ENCODE data around the gene BCL2. TPM values are rescaled to one million over a fixed set of nuclear protein-coding genes. Genes with fewer than 3 reads are reported as not detected.

The BCL2 gene
- total and polyA plus RNA-seq, 8 donors = 6.3 to 11.3 (median 10.8) TPM

GRCh38 chr18:63306249-63306648 is 13.3 kb downstream of the BCL2 start:
- no peaks in the 10 kb centered on the region for H3K27me3 ChIP-seq
- H3K9me3 ChIP-seq = no peaks in the 10 kb centered on the region
- TF ChIP-seq CTCF (IDR thresholded peaks at IDR 0.05) = no peak
- DNase-seq = no peak
- intact Hi-C loops (cut with DNase I) = no loop called here
- no peak overlapping the region for H3K4me3 ChIP-seq
- no peaks in the 10 kb centered on the region for H3K36me3 ChIP-seq
- no peak for ATAC-seq
- peaks cover 0 to 19% of the 10 kb centered on the region in 2 donors for H3K4me1 ChIP-seq
- H3K27ac ChIP-seq = no peak overlapping the region

- Histone ChIP-seq H3K4me3 (no peak overlapping the region), H3K4me1 (peaks cover 0 to 19% of the 10 kb centered on the region in 2 donors), H3K36me3 (no peaks in the 10 kb centered on the region), H3K9me3 (no peaks in the 10 kb centered on the region), H3K27ac (no peak overlapping the region), H3K27me3 (no peaks in the 10 kb centered on the region)
- DNase-seq (no peak), ATAC-seq (no peak)
- intact Hi-C loops (cut with DNase I) = no loop called here
- TF ChIP-seq CTCF (IDR thresholded peaks at IDR 0.05) = no peak
Observed at GRCh38 chr18:63303547-63303946, 16.0 kb downstream of the BCL2 start.

- Histone ChIP-seq H3K27me3 (no peaks in the 10 kb centered on the region), H3K27ac (no peak overlapping the region), H3K4me3 (no peak overlapping the region), H3K9me3 (no peaks in the 10 kb centered on the region), H3K4me1 (peaks cover 0 to 19% of the 10 kb centered on the region in 2 donors), H3K36me3 (no peaks in the 10 kb centered on the region)
- TF ChIP-seq CTCF (IDR thresholded peaks at IDR 0.05) = no peak
- DNase-seq (no peak), ATAC-seq (no peak)
- intact Hi-C loops (cut with DNase I) = no loop called here
Observed at GRCh38 chr18:63302636-63303405, 16.7 kb downstream of the BCL2 start.

- Histone ChIP-seq H3K4me1 (peaks cover 0 to 19% of the 10 kb centered on the region in 2 donors), H3K27ac (no peak overlapping the region), H3K27me3 (no peaks in the 10 kb centered on the region), H3K4me3 (no peak overlapping the region), H3K9me3 (no peaks in the 10 kb centered on the region), H3K36me3 (no peaks in the 10 kb centered on the region)
- DNase-seq (no peak), ATAC-seq (peak; percentile 25)
- intact Hi-C loops (cut with DNase I) = no loop called here
- TF ChIP-seq CTCF (IDR thresholded peaks at IDR 0.05) = no peak
Observed at GRCh38 chr18:63302220-63302619, 17.3 kb downstream of the BCL2 start.

GRCh38 chr18:63301434-63301833 is 18.1 kb downstream of the BCL2 start:
- peaks cover 0 to 19% of the 10 kb centered on the region in 2 donors for H3K4me1 ChIP-seq
- no peak overlapping the region for H3K27ac ChIP-seq
- H3K9me3 ChIP-seq = no peaks in the 10 kb centered on the region
- DNase-seq (no peak), ATAC-seq (peak; percentile 41)
- no peaks in the 10 kb centered on the region for H3K36me3 ChIP-seq
- no peak for TF ChIP-seq CTCF (IDR thresholded peaks at IDR 0.05)
- intact Hi-C loops (cut with DNase I) = no loop called here
- no peaks in the 10 kb centered on the region for H3K27me3 ChIP-seq
- no peak overlapping the region for H3K4me3 ChIP-seq

Measured in left lung (tissue), 10 donors.